ENCODE measurements around the gene CEP295NL.
A peak's percentile ranks its signal among the peaks of the same experiment; 100 is the strongest.

Gene CEP295NL

DNA sequence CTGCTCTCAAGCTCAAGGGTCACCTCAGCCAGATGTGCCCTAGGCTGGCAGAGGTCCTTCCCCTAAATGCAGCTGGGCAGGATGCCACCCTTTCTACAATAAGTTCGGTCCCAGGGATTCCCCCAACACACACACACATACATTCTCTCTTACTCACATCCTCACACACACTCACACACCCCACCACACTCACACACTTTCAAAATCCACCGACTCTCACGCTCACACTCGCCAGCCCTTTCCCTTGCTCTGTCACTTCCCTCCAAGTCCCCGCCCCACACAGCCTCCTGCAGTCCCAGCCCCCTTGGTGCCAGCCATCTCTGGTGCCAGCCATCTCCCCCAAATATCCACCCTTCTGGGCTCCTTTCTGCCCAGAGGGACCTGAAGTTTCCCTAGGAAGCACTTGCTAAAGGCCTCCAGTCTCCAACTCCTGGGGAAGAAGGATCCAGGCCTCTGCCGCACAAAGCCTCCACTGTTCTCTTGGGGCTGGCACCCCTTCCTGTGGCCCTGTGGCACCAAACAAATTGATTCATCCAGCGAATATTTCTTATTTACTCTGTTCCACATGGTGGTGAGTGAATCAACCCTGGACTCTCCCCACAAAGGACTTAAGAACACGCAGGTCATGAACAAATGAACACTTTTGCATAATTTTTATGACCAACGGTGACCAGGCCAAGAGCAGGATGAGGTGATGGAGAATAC, 58.5 kb downstream of the CEP295NL start:
- no peak overlapping the region for H3K27ac ChIP-seq (ENCODE audit: low read depth, low read length)
- H3K4me1 ChIP-seq (ENCODE audit: control insufficient read depth, insufficient read depth, low read length, unreplicated experiment) = peaks cover 15% of the 10 kb centered on the region
- no peak overlapping the region for H2AFZ ChIP-seq (ENCODE audit: low read length, unreplicated experiment)
- peaks cover 6% of the 10 kb centered on the region for H3K79me2 ChIP-seq (ENCODE audit: control insufficient read depth, insufficient read depth, low read length, unreplicated experiment)
- H3K36me3 ChIP-seq (ENCODE audit: insufficient read depth, low read length) = no peaks in the 10 kb centered on the region
- no peak overlapping the region for H3K4me3 ChIP-seq (ENCODE audit: low read depth, low read length)
- H3K27me3 ChIP-seq (ENCODE audit: insufficient read depth, low read length) = no peaks in the 10 kb centered on the region

DNA sequence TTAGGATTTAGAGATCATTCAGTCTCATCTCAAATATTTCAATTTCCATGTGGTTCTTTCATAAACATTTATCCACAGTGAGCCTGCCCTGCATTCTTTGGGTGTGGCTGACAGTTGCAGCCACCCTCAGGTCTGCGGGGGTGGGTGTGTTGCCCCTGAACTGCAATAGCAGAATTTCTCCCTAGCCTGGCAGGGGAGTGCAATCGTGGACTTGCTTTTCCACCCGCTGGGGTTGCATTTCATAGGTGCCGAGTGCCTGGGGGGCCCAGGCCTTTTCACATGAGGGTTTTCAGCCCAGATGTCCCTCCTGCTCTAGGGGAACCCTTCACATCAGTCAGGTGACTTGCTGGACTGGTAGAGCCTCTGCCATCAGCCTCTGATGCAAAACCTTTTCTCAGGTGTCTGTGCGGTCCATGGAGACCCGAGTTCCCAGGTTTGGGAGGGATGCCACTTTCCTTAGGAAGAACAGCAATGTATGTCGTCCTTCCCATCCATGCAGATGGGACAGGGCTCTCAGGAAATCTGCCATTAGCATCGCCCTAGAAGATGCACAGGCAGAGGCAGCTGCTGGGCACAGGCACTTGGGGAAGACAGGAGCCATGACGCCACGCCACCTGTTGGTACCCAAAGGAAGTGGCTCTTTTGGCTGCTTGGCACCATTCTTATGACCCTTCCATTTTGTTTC, 60.0 kb downstream of the CEP295NL start:
- Histone ChIP-seq H3K27me3 (ENCODE audit: insufficient read depth, low read length) (no peaks in the 10 kb centered on the region), H3K4me1 (ENCODE audit: control insufficient read depth, insufficient read depth, low read length, unreplicated experiment) (peaks cover 26% of the 10 kb centered on the region), H3K36me3 (ENCODE audit: insufficient read depth, low read length) (no peaks in the 10 kb centered on the region), H3K79me2 (ENCODE audit: control insufficient read depth, insufficient read depth, low read length, unreplicated experiment) (peaks cover 21% of the 10 kb centered on the region), H2AFZ (ENCODE audit: low read length, unreplicated experiment) (no peak overlapping the region), H3K27ac (ENCODE audit: low read depth, low read length) (no peak overlapping the region), H3K4me3 (ENCODE audit: low read depth, low read length) (no peak overlapping the region)

DNA sequence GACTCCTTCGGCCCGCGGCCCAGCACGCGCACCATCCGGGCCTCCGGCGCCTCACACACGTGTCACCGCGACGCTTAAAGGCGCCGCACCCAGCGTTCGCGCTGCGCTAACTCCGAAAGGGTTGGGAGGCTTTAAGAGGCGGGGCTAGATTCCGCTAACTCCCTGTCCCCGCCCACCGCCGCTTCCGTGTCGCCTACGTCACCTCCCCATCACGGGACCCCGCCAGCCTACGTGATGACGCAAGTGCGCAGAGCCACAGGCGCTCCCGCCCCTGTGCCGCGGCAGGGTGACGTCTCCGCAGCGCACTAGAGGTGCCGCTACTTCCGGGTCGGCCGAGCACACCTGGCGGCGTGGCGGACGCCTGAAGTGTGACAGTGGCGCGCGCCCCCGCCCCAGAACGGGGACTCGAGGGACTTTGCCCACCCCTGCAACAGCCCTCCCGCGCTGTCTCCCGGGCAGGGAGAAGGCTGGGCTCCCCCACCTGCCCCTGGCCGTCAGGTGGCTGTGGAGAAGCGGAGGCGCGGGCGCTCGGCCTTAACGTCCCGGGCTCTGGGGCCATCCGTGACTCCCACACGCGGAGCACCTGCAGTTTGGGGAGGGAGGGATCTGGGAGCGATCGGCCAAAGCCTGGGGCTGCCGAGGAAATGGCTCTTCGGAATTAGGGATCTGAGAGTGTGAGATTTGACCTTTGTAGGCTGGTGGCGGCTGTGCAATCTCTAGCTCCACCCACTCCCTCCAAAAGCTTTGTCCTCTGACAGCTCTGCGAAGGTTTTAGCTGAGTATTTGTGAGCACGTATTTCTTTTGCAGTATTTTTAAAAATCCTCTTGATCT, 62.0 kb downstream of the CEP295NL start, which contains the start of gene USP36:
Gene USP36, minus strand, starts transcription at position 35 of the 832 bp plus-strand sequence. CDS start 4,451 bp downstream, outside the sequence.
- H3K27me3 ChIP-seq (ENCODE audit: insufficient read depth, low read length) = no peaks in the 10 kb centered on the region
- peak within 1 kb of the TSS; percentile 96 for H3K4me3 ChIP-seq (ENCODE audit: low read depth, low read length)
- peak within 1 kb of the TSS; percentile 88 for H2AFZ ChIP-seq (ENCODE audit: low read length, unreplicated experiment)
- peak within 1 kb of the TSS; percentile 92 for H3K27ac ChIP-seq (ENCODE audit: low read depth, low read length)
- H3K4me1 ChIP-seq (ENCODE audit: control insufficient read depth, insufficient read depth, low read length, unreplicated experiment) = peaks cover 26% of the 10 kb centered on the region
- H3K79me2 ChIP-seq (ENCODE audit: control insufficient read depth, insufficient read depth, low read length, unreplicated experiment) = peaks cover 41% of the 10 kb centered on the region
- peaks cover 14% of the 10 kb centered on the region for H3K36me3 ChIP-seq (ENCODE audit: insufficient read depth, low read length)
